ENCODE data around the gene SLC6A18. TPM values are rescaled to one million over a fixed set of nuclear protein-coding genes. Genes with fewer than 3 reads are reported as not detected.

SLC6A18 gene
- total and polyA plus RNA-seq, 9 of the 15 experiments (the other 6 are each of a cell fraction or from before 2014, with no cell fraction given): not detected

DNA sequence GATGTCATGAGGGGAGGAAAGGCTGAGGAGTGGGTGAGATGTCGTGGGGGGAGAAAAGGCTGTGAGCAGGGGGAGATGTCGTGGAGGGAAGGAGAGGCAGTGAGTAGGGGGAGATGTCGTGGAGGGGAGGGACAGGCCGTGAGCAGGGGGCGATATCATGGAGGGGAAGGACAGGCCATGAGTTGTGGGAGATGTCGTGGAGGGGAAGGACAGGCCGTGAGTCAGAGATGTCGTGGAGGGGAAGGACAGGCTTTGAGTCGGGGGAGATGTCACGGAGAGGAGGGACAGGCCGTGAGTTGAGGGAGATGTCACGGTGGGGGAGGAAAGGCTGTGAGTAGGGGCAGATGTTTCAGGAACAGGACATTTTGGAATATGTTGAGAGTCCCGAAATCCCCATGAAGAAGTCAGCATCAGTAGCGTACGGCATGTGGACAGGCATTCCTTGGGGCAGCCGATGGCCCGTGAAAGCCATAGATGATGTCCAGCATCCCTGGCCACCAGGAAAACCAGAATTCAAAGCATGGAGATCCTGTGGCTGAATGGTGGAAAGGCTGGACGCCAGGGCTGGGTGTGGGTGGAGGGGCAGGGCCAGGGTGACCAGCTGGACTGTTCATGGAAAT, 32.1 kb upstream of the SLC6A18 start (continued):
- TF ChIP-seq, protein P1, sequence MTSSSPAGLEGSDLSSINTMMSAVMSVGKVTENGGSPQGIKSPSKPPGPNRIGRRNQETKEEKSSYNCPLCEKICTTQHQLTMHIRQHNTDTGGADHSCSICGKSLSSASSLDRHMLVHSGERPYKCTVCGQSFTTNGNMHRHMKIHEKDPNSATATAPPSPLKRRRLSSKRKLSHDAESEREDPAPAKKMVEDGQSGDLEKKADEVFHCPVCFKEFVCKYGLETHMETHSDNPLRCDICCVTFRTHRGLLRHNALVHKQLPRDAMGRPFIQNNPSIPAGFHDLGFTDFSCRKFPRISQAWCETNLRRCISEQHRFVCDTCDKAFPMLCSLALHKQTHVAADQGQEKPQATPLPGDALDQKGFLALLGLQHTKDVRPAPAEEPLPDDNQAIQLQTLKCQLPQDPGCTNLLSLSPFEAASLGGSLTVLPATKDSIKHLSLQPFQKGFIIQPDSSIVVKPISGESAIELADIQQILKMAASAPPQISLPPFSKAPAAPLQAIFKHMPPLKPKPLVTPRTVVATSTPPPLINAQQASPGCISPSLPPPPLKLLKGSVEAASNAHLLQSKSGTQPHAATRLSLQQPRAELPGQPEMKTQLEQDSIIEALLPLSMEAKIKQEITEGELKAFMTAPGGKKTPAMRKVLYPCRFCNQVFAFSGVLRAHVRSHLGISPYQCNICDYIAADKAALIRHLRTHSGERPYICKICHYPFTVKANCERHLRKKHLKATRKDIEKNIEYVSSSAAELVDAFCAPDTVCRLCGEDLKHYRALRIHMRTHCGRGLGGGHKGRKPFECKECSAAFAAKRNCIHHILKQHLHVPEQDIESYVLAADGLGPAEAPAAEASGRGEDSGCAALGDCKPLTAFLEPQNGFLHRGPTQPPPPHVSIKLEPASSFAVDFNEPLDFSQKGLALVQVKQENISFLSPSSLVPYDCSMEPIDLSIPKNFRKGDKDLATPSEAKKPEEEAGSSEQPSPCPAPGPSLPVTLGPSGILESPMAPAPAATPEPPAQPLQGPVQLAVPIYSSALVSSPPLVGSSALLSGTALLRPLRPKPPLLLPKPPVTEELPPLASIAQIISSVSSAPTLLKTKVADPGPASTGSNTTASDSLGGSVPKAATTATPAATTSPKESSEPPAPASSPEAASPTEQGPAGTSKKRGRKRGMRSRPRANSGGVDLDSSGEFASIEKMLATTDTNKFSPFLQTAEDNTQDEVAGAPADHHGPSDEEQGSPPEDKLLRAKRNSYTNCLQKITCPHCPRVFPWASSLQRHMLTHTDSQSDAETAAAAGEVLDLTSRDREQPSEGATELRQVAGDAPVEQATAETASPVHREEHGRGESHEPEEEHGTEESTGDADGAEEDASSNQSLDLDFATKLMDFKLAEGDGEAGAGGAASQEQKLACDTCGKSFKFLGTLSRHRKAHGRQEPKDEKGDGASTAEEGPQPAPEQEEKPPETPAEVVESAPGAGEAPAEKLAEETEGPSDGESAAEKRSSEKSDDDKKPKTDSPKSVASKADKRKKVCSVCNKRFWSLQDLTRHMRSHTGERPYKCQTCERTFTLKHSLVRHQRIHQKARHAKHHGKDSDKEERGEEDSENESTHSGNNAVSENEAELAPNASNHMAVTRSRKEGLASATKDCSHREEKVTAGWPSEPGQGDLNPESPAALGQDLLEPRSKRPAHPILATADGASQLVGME (CRISPR knock-in tag; IDR thresholded peaks at IDR 0.05): no peak
- TF ChIP-seq, protein P2, sequence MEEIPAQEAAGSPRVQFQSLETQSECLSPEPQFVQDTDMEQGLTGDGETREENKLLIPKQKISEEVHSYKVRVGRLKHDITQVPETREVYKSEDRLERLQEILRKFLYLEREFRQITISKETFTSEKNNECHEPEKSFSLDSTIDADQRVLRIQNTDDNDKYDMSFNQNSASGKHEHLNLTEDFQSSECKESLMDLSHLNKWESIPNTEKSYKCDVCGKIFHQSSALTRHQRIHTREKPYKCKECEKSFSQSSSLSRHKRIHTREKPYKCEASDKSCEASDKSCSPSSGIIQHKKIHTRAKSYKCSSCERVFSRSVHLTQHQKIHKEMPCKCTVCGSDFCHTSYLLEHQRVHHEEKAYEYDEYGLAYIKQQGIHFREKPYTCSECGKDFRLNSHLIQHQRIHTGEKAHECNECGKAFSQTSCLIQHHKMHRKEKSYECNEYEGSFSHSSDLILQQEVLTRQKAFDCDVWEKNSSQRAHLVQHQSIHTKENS (CRISPR knock-in tag; IDR thresholded peaks at IDR 0.05): no peak
- TF ChIP-seq, protein P3, sequence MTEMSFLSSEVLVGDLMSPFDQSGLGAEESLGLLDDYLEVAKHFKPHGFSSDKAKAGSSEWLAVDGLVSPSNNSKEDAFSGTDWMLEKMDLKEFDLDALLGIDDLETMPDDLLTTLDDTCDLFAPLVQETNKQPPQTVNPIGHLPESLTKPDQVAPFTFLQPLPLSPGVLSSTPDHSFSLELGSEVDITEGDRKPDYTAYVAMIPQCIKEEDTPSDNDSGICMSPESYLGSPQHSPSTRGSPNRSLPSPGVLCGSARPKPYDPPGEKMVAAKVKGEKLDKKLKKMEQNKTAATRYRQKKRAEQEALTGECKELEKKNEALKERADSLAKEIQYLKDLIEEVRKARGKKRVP (CRISPR knock-in tag; IDR thresholded peaks at IDR 0.05): no peak
- TF ChIP-seq, protein P4, sequence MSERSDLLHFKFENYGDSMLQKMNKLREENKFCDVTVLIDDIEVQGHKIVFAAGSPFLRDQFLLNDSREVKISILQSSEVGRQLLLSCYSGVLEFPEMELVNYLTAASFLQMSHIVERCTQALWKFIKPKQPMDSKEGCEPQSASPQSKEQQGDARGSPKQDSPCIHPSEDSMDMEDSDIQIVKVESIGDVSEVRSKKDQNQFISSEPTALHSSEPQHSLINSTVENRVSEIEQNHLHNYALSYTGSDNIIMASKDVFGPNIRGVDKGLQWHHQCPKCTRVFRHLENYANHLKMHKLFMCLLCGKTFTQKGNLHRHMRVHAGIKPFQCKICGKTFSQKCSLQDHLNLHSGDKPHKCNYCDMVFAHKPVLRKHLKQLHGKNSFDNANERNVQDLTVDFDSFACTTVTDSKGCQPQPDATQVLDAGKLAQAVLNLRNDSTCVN (CRISPR knock-in tag; IDR thresholded peaks at IDR 0.05): peak; percentile 79; the same call in 1 of the 2 replicates
- TF ChIP-seq EP400 (IDR thresholded peaks at IDR 0.05) (no peak), BRD9 (IDR thresholded peaks at IDR 0.05; ENCODE audit: low read depth, partially characterized antibody) (no peak), SUPT5H (IDR thresholded peaks at IDR 0.05) (no peak), CBFB (CRISPR knock-in tag; IDR thresholded peaks at IDR 0.05) (no peak), ESRRA (IDR thresholded peaks at IDR 0.05; ENCODE audit: borderline replicate concordance, low read depth) (no peak), RBM17 (IDR thresholded peaks at IDR 0.05; ENCODE audit: borderline replicate concordance, low read depth, low read length) (no peak), SIRT6 (IDR thresholded peaks at IDR 0.05; ENCODE audit: low read depth, low read length) (no peak)
- TF ChIP-seq, protein P5, sequence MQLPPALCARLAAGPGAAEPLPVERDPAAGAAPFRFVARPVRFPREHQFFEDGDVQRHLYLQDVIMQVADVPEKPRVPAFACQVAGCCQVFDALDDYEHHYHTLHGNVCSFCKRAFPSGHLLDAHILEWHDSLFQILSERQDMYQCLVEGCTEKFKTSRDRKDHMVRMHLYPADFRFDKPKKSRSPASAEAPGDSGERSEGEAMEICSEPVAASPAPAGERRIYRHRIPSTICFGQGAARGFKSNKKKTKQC (CRISPR knock-in tag; IDR thresholded peaks at IDR 0.05): no peak
- TF ChIP-seq, protein P6, sequence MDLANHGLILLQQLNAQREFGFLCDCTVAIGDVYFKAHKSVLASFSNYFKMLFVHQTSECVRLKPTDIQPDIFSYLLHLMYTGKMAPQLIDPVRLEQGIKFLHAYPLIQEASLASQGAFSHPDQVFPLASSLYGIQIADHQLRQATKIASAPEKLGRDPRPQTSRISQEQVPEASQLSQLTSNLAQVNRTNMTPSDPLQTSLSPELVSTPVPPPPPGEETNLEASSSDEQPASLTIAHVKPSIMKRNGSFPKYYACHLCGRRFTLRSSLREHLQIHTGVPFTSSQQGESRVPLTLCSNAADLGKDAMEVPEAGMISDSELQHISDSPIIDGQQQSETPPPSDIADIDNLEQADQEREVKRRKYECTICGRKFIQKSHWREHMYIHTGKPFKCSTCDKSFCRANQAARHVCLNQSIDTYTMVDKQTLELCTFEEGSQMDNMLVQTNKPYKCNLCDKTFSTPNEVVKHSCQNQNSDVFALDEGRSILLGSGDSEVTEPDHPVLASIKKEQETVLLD (IDR thresholded peaks at IDR 0.05): no peak
- TF ChIP-seq, protein P7, sequence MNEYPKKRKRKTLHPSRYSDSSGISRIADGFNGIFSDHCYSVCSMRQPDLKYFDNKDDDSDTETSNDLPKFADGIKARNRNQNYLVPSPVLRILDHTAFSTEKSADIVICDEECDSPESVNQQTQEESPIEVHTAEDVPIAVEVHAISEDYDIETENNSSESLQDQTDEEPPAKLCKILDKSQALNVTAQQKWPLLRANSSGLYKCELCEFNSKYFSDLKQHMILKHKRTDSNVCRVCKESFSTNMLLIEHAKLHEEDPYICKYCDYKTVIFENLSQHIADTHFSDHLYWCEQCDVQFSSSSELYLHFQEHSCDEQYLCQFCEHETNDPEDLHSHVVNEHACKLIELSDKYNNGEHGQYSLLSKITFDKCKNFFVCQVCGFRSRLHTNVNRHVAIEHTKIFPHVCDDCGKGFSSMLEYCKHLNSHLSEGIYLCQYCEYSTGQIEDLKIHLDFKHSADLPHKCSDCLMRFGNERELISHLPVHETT (CRISPR knock-in tag; conservative IDR thresholded peaks at IDR 0.05 in 1 of 2, IDR thresholded peaks at IDR 0.05 in 1 of 2): no peak

Data from K562 (cell line).